HepG2 (cell line): Measurements from ENCODE around the gene VPS25. TPM values are rescaled to one million over a fixed set of nuclear protein-coding genes. Genes with fewer than 3 reads are reported as not detected.

Experiments used
- DPF2 ChIP-seq: sonication (generic); formaldehyde crosslinking; IDR thresholded peaks from 2 replicates; pipeline ENCODE4 v1.4.0; 2020; ENCODE audit warnings: mild to moderate bottlenecking, low read depth, missing genetic modification reagents, borderline replicate concordance
- HMG20A ChIP-seq: IDR thresholded peaks from 2 replicates; pipeline ENCODE4 v1.6.1; 2016; ENCODE audit warnings: borderline replicate concordance
- IRF2 ChIP-seq: IDR thresholded peaks from 2 replicates; pipeline ENCODE4 v1.6.1; 2018; ENCODE audit warnings: missing genetic modification reagents, missing compliant biosample characterization
- KLF6 ChIP-seq: IDR thresholded peaks from 2 replicates; pipeline ENCODE4 v1.8.0; 2016; ENCODE audit warnings: missing biosample characterization, missing genetic modification reagents
- MED1 ChIP-seq: sonication (generic); formaldehyde crosslinking; IDR thresholded peaks from 2 replicates; pipeline ENCODE4 v1.4.0; 2020; ENCODE audit warnings: missing genetic modification reagents
- POLR2A ChIP-seq, 2 experiments: IDR thresholded peaks; 2 replicates each; pipeline ENCODE4 v1.6.1; 2011; ENCODE audit warnings: low read depth in 2 of 2, low read length in 2 of 2, mild to moderate bottlenecking in 1 of 2, moderate library complexity in 1 of 2; ENCODE audit not compliant: insufficient read depth in 1 of 2
- SOX5 ChIP-seq: IDR thresholded peaks from 2 replicates; pipeline ENCODE4 v1.6.1; 2016; ENCODE audit warnings: borderline replicate concordance
- ZBTB20 ChIP-seq: sonication (generic); formaldehyde crosslinking; IDR thresholded peaks from 2 replicates; pipeline ENCODE4 v1.8.1; 2023; ENCODE audit warnings: missing genetic modification reagents, low read depth, mild to moderate bottlenecking, borderline replicate concordance
- ZNF441 ChIP-seq: sonication (generic); formaldehyde crosslinking; IDR thresholded peaks from 2 replicates; pipeline ENCODE4 v1.7.0; 2021; ENCODE audit warnings: missing genetic modification reagents, borderline replicate concordance
- polyA plus RNA-seq, 8 experiments: library from polyadenylated mRNA; depleted of rRNA in 3 of 8; stranded (reverse) in 7 of 8; unstranded in 1 of 8; fragments of >200 nt; fragmentation: Illumina TruSeq in 4 of 8; extraction: Trizol in 4 of 8; gene quantifications; 2 replicates each; pipeline versions ENCODE4 v1.2.1 to v1.2.3, GENCODE V29; 2011 to 2016; ENCODE audit warnings: low read depth in 4 of 8, missing spikeins in 1 of 8, mixed read lengths in 1 of 8; ENCODE audit not compliant: insufficient read depth in 1 of 8
- total RNA-seq, 5 experiments: library from RNA; depleted of rRNA; stranded (reverse); fragments of >200 nt; fragmentation: Illumina TruSeq; extraction: Trizol; gene quantifications; 2 replicates each; pipeline ENCODE4 v1.2.3, GENCODE V29; 2016; ENCODE audit warnings: low read depth in 1 of 5
- TF ChIP-seq, protein P1 (sequence below): sonication (generic); formaldehyde crosslinking; conservative IDR thresholded peaks from 2 replicates; pipeline ENCODE4 v1.4.0; 2020; ENCODE audit warnings: mild to moderate bottlenecking, missing genetic modification reagents, moderate library complexity
- TF ChIP-seq, protein P2 (sequence below): sonication (generic); formaldehyde crosslinking; IDR thresholded peaks from 2 replicates; pipeline ENCODE4 v1.8.1; 2023; ENCODE audit warnings: missing genetic modification reagents, inconsistent platforms, borderline replicate concordance
- TF ChIP-seq, protein P3 (sequence below): sonication (generic); formaldehyde crosslinking; IDR thresholded peaks from 2 replicates; pipeline ENCODE4 v1.4.0; 2020; ENCODE audit warnings: mild to moderate bottlenecking, missing genetic modification reagents, borderline replicate concordance
- TF ChIP-seq, protein P4 (sequence below): IDR thresholded peaks from 2 replicates; pipeline ENCODE4 v1.6.1; 2016; ENCODE audit warnings: low read depth
- TF ChIP-seq, protein P5 (sequence below): IDR thresholded peaks from 2 replicates; pipeline ENCODE4 v1.4.0; 2020; ENCODE audit warnings: mild to moderate bottlenecking, missing genetic modification reagents

The VPS25 gene
- total and polyA plus RNA-seq, 2 of the 13 experiments (the other 11 are each of a cell fraction or from before 2014, with no cell fraction given): 161 to 249 TPM

DNA sequence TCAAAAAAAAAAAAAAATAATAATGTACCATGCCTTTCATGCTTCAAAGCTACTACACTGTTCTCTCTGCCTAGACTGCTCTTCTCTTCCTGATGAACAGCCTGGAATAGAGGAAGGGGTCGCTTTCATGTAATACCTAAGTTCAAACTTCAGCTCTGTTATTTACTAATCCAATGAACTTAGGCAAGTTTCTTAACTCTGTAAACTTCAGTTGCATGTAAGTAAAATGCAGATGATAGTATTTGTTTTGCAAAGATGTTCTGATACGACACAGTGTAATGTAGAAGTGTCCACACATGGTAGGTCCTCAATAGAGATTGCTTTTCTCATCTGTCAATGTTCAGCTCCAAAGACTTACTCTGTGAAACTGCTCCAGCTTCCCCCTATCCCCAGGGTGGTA lies 18.7 kb downstream of the VPS25 start (continued):
- TF ChIP-seq, protein P1, sequence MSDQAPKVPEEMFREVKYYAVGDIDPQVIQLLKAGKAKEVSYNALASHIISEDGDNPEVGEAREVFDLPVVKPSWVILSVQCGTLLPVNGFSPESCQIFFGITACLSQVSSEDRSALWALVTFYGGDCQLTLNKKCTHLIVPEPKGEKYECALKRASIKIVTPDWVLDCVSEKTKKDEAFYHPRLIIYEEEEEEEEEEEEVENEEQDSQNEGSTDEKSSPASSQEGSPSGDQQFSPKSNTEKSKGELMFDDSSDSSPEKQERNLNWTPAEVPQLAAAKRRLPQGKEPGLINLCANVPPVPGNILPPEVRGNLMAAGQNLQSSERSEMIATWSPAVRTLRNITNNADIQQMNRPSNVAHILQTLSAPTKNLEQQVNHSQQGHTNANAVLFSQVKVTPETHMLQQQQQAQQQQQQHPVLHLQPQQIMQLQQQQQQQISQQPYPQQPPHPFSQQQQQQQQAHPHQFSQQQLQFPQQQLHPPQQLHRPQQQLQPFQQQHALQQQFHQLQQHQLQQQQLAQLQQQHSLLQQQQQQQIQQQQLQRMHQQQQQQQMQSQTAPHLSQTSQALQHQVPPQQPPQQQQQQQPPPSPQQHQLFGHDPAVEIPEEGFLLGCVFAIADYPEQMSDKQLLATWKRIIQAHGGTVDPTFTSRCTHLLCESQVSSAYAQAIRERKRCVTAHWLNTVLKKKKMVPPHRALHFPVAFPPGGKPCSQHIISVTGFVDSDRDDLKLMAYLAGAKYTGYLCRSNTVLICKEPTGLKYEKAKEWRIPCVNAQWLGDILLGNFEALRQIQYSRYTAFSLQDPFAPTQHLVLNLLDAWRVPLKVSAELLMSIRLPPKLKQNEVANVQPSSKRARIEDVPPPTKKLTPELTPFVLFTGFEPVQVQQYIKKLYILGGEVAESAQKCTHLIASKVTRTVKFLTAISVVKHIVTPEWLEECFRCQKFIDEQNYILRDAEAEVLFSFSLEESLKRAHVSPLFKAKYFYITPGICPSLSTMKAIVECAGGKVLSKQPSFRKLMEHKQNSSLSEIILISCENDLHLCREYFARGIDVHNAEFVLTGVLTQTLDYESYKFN (CRISPR knock-in tag): peak; percentile 90
- peak; percentile 46; the same call in 1 of the 2 replicates for TF ChIP-seq MED1 (CRISPR knock-in tag)
- TF ChIP-seq SOX5 (CRISPR knock-in tag): peak; percentile 14; the same call in 1 of the 2 replicates
- TF ChIP-seq ZBTB20 (CRISPR knock-in tag): peak; percentile 19; the same call in 1 of the 2 replicates
- TF ChIP-seq, protein P2, sequence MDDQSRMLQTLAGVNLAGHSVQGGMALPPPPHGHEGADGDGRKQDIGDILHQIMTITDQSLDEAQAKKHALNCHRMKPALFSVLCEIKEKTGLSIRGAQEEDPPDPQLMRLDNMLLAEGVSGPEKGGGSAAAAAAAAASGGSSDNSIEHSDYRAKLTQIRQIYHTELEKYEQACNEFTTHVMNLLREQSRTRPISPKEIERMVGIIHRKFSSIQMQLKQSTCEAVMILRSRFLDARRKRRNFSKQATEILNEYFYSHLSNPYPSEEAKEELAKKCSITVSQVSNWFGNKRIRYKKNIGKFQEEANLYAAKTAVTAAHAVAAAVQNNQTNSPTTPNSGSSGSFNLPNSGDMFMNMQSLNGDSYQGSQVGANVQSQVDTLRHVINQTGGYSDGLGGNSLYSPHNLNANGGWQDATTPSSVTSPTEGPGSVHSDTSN (CRISPR knock-in tag): no peak
- TF ChIP-seq, protein P3, sequence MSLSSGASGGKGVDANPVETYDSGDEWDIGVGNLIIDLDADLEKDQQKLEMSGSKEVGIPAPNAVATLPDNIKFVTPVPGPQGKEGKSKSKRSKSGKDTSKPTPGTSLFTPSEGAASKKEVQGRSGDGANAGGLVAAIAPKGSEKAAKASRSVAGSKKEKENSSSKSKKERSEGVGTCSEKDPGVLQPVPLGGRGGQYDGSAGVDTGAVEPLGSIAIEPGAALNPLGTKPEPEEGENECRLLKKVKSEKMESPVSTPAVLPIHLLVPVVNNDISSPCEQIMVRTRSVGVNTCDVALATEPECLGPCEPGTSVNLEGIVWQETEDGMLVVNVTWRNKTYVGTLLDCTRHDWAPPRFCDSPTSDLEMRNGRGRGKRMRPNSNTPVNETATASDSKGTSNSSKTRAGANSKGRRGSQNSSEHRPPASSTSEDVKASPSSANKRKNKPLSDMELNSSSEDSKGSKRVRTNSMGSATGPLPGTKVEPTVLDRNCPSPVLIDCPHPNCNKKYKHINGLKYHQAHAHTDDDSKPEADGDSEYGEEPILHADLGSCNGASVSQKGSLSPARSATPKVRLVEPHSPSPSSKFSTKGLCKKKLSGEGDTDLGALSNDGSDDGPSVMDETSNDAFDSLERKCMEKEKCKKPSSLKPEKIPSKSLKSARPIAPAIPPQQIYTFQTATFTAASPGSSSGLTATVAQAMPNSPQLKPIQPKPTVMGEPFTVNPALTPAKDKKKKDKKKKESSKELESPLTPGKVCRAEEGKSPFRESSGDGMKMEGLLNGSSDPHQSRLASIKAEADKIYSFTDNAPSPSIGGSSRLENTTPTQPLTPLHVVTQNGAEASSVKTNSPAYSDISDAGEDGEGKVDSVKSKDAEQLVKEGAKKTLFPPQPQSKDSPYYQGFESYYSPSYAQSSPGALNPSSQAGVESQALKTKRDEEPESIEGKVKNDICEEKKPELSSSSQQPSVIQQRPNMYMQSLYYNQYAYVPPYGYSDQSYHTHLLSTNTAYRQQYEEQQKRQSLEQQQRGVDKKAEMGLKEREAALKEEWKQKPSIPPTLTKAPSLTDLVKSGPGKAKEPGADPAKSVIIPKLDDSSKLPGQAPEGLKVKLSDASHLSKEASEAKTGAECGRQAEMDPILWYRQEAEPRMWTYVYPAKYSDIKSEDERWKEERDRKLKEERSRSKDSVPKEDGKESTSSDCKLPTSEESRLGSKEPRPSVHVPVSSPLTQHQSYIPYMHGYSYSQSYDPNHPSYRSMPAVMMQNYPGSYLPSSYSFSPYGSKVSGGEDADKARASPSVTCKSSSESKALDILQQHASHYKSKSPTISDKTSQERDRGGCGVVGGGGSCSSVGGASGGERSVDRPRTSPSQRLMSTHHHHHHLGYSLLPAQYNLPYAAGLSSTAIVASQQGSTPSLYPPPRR (CRISPR knock-in tag): 0 out of 2 replicates have a peak, but pooled peaks have one; percentile 20
- TF ChIP-seq, protein P4, sequence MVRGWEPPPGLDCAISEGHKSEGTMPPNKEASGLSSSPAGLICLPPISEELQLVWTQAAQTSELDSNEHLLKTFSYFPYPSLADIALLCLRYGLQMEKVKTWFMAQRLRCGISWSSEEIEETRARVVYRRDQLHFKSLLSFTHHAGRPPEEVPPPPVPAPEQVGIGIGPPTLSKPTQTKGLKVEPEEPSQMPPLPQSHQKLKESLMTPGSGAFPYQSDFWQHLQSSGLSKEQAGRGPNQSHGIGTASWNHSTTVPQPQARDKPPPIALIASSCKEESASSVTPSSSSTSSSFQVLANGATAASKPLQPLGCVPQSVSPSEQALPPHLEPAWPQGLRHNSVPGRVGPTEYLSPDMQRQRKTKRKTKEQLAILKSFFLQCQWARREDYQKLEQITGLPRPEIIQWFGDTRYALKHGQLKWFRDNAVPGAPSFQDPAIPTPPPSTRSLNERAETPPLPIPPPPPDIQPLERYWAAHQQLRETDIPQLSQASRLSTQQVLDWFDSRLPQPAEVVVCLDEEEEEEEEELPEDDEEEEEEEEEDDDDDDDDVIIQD (CRISPR knock-in tag): peak; percentile 18; the same call in 1 of the 2 replicates
- peak; percentile 28; the same call in 1 of the 2 replicates for TF ChIP-seq DPF2 (CRISPR knock-in tag)
- no peak for TF ChIP-seq ZNF441 (CRISPR knock-in tag)
- peak; percentile 44; the same call in 1 of the 2 replicates for TF ChIP-seq HMG20A (CRISPR knock-in tag)
- TF ChIP-seq, protein P5, sequence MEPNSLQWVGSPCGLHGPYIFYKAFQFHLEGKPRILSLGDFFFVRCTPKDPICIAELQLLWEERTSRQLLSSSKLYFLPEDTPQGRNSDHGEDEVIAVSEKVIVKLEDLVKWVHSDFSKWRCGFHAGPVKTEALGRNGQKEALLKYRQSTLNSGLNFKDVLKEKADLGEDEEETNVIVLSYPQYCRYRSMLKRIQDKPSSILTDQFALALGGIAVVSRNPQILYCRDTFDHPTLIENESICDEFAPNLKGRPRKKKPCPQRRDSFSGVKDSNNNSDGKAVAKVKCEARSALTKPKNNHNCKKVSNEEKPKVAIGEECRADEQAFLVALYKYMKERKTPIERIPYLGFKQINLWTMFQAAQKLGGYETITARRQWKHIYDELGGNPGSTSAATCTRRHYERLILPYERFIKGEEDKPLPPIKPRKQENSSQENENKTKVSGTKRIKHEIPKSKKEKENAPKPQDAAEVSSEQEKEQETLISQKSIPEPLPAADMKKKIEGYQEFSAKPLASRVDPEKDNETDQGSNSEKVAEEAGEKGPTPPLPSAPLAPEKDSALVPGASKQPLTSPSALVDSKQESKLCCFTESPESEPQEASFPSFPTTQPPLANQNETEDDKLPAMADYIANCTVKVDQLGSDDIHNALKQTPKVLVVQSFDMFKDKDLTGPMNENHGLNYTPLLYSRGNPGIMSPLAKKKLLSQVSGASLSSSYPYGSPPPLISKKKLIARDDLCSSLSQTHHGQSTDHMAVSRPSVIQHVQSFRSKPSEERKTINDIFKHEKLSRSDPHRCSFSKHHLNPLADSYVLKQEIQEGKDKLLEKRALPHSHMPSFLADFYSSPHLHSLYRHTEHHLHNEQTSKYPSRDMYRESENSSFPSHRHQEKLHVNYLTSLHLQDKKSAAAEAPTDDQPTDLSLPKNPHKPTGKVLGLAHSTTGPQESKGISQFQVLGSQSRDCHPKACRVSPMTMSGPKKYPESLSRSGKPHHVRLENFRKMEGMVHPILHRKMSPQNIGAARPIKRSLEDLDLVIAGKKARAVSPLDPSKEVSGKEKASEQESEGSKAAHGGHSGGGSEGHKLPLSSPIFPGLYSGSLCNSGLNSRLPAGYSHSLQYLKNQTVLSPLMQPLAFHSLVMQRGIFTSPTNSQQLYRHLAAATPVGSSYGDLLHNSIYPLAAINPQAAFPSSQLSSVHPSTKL (CRISPR knock-in tag): peak; percentile 66
- 0 out of 2 replicates have a peak, but pooled peaks have one; percentile 24 for TF ChIP-seq KLF6
- TF ChIP-seq IRF2: 0 out of 2 replicates have a peak, but pooled peaks have one; percentile 33
- no peak for TF ChIP-seq POLR2A (IDR thresholded peaks at IDR 0.05; ENCODE audit: insufficient read depth in 1 of 2, low read depth in 2 of 2, low read length in 2 of 2)
